SK-N-SH (cell line): ENCODE results near the gene SMAD4. TPM values are rescaled to one million over a fixed set of nuclear protein-coding genes. Genes with fewer than 3 reads are reported as not detected.

Experiments
- CTCF ChIA-PET: fragments of 300-600, 350-600 bp; formaldehyde crosslinking; extraction: SDS; loops from one replicate; lab custom pipeline; 2021; lab: Yijun Ruan, JAX
- POLR2A ChIA-PET: fragments of 350-600 bp; sonication (Branson Sonifier 250); formaldehyde crosslinking; extraction: SDS; loops from one replicate; lab custom pipeline; 2020; ENCODE audit warnings: antibody characterized with exemption, inconsistent platforms; lab: Yijun Ruan, JAX
- DNase-seq: peaks from one replicate; pipeline ENCODE4 v3.0.0; 2012
- H2AFZ ChIP-seq: fragments of 200-600 bp; sonication (generic); 2 replicates; pipeline ENCODE4 v1.8.1; 2016; ENCODE audit warnings: antibody characterized with exemption, mild to moderate bottlenecking, low read depth
- H3F3A ChIP-seq: fragments of 200-600 bp; sonication (generic); replicated peaks from 2 replicates; pipeline ENCODE3; 2016; ENCODE audit warnings: antibody characterized with exemption, mild to moderate bottlenecking; ENCODE audit not compliant: insufficient read depth
- H3K27ac ChIP-seq, 2 experiments: fragments of 200-500 bp in 1 of 2; fragments of 200-600 bp in 1 of 2; sonication (Bioruptor generic) in 1 of 2; sonication (generic), shearing (Covaris generic) in 1 of 2; 2 replicates each; pipeline versions ENCODE4 v1.5.1 to v1.6.1; 2014 to 2016; ENCODE audit warnings: low read depth in 2 of 2, inconsistent platforms in 1 of 2, low read length in 1 of 2, mild to moderate bottlenecking in 1 of 2, mixed read lengths in 1 of 2
- H3K27me3 ChIP-seq: fragments of 200-600 bp; sonication (generic), shearing (Covaris generic); 2 replicates; pipeline ENCODE4 v1.6.1; 2016; ENCODE audit warnings: mixed run types; ENCODE audit not compliant: insufficient read depth
- H3K36me3 ChIP-seq, 2 experiments: fragments of 200-500 bp in 1 of 2; fragments of 200-600 bp in 1 of 2; sonication (Bioruptor generic) in 1 of 2; sonication (generic) in 1 of 2; replicated peaks in 1 of 2; 2 replicates each; pipeline versions ENCODE3 to v1.5.1; 2014 to 2016; ENCODE audit warnings: low read length in 1 of 2, mild to moderate bottlenecking in 1 of 2; ENCODE audit not compliant: insufficient read depth in 2 of 2, control insufficient read depth in 1 of 2
- H3K4me1 ChIP-seq, 2 experiments: fragments of 200-500 bp in 1 of 2; fragments of 200-600 bp in 1 of 2; sonication (Bioruptor generic) in 1 of 2; sonication (generic), shearing (Covaris generic) in 1 of 2; 2 replicates each; pipeline versions ENCODE4 v1.5.1 to v1.6.1; 2014 to 2016; ENCODE audit warnings: low read depth in 1 of 2, low read length in 1 of 2, mixed run types in 1 of 2; ENCODE audit not compliant: insufficient read depth in 2 of 2, control insufficient read depth in 1 of 2
- H3K4me2 ChIP-seq: fragments of 200-600 bp; sonication (generic), shearing (Covaris generic); 2 replicates; pipeline ENCODE4 v1.6.1; 2017; ENCODE audit warnings: mixed run types
- H3K4me3 ChIP-seq, 2 experiments: fragments of 200-500 bp in 1 of 2; fragments of 200-600 bp in 1 of 2; sonication (Bioruptor generic) in 1 of 2; sonication (generic), shearing (Covaris generic) in 1 of 2; 2 replicates each; pipeline versions ENCODE4 v1.5.1 to v1.8.1; 2014 to 2016; ENCODE audit warnings: low read depth in 2 of 2, inconsistent platforms in 1 of 2, low read length in 1 of 2, mild to moderate bottlenecking in 1 of 2, mixed read lengths in 1 of 2, moderate library complexity in 1 of 2
- H3K79me2 ChIP-seq: fragments of 200-600 bp; sonication (generic); 2 replicates; pipeline ENCODE4 v1.8.1; 2017; ENCODE audit warnings: mild to moderate bottlenecking; ENCODE audit not compliant: insufficient read depth
- H3K9ac ChIP-seq: fragments of 200-600 bp; sonication (generic); 2 replicates; pipeline ENCODE4 v1.6.1; 2017; ENCODE audit warnings: mixed run types
- H3K9me2 ChIP-seq: fragments of 200-600 bp; sonication (generic); 2 replicates; pipeline ENCODE4 v1.6.1; 2017; ENCODE audit warnings: mixed run types
- H3K9me3 ChIP-seq: fragments of 200-600 bp; sonication (generic); 2 replicates; pipeline ENCODE4 v1.6.1; 2017; ENCODE audit warnings: mixed run types, mild to moderate bottlenecking, moderate library complexity
- H4K20me1 ChIP-seq: fragments of 200-600 bp; sonication (generic); 2 replicates; pipeline ENCODE4 v1.6.1; 2017; ENCODE audit warnings: mild to moderate bottlenecking, mixed run types; ENCODE audit not compliant: insufficient read depth
- CHD2 ChIP-seq: fragments of 150-350 bp; IDR thresholded peaks from 2 replicates; pipeline ENCODE4 v1.6.1; 2018; ENCODE audit warnings: low read length; ENCODE audit not compliant: partially characterized antibody
- ELF1 ChIP-seq: IDR thresholded peaks from 2 replicates; pipeline ENCODE4 v1.4.0; 2012
- EP300 ChIP-seq, 2 experiments: IDR thresholded peaks; 2 replicates each; pipeline versions ENCODE4 v1.4.0 to v1.6.1; 2012; ENCODE audit warnings: borderline replicate concordance in 1 of 2, low read depth in 1 of 2, low read length in 1 of 2
- FOSL2 ChIP-seq: IDR thresholded peaks from 2 replicates; pipeline ENCODE4 v1.4.0; 2012; ENCODE audit warnings: low read depth, mild to moderate bottlenecking, moderate library complexity, borderline replicate concordance
- FOXM1 ChIP-seq: IDR thresholded peaks from 2 replicates; pipeline ENCODE4 v1.4.0; 2012; ENCODE audit warnings: low read depth, mild to moderate bottlenecking
- GABPA ChIP-seq: IDR thresholded peaks from 2 replicates; pipeline ENCODE4 v1.4.0; 2012; ENCODE audit warnings: low read depth, mild to moderate bottlenecking
- IRF3 ChIP-seq: fragments of 150-350 bp; IDR thresholded peaks from 2 replicates; pipeline ENCODE4 v1.6.1; 2016; ENCODE audit warnings: mild to moderate bottlenecking, low read depth, low read length
- JUND ChIP-seq: IDR thresholded peaks from 2 replicates; pipeline ENCODE4 v1.4.0; 2012
- MEF2A ChIP-seq: IDR thresholded peaks from 2 replicates; pipeline ENCODE4 v1.4.0; 2012; ENCODE audit warnings: low read depth, borderline replicate concordance
- POLR2AphosphoS5 ChIP-seq: IDR thresholded peaks from 2 replicates; pipeline ENCODE4 v1.6.1; 2012; ENCODE audit warnings: low read depth, low read length
- REST ChIP-seq: IDR thresholded peaks from 2 replicates; pipeline ENCODE4 v1.6.1; 2012; ENCODE audit warnings: mild to moderate bottlenecking, low read depth, low read length, moderate library complexity
- RFX5 ChIP-seq: IDR thresholded peaks from 2 replicates; pipeline ENCODE4 v1.6.1; 2012; ENCODE audit warnings: mild to moderate bottlenecking, improper control_type of control experiment, low read length
- RXRA ChIP-seq: IDR thresholded peaks from 2 replicates; pipeline ENCODE4 v1.4.0; 2012; ENCODE audit warnings: low read depth, mild to moderate bottlenecking, borderline replicate concordance
- SMC3 ChIP-seq: IDR thresholded peaks from 2 replicates; pipeline ENCODE4 v1.6.1; 2012; ENCODE audit warnings: low read depth, low read length, improper control_type of control experiment
- TEAD4 ChIP-seq: IDR thresholded peaks from 2 replicates; pipeline ENCODE4 v1.4.0; 2012; ENCODE audit warnings: mild to moderate bottlenecking, borderline replicate concordance; ENCODE audit not compliant: insufficient read depth
- USF1 ChIP-seq: IDR thresholded peaks from 2 replicates; pipeline ENCODE4 v1.4.0; 2012; ENCODE audit warnings: low read depth, borderline replicate concordance
- YY1 ChIP-seq: IDR thresholded peaks from 2 replicates; pipeline ENCODE4 v1.4.0; 2012; ENCODE audit warnings: low read depth, mild to moderate bottlenecking
- WGBS: methylation state at CpG from one replicate; pipeline ENCODE4 v1.1.6; 2017; ENCODE audit warnings: low lambda C conversion rate; 5-methylcytosine and 5-hydroxymethylcytosine counted together
- polyA plus RNA-seq, 3 experiments: library from polyadenylated mRNA; depleted of rRNA; stranded (reverse); fragments of >200 nt; gene quantifications; 2 replicates each; pipeline ENCODE4 v1.2.3, GENCODE V29; 2012

SMAD4 gene
- polyA plus RNA-seq, 1 of the 3 experiments (the other 2 are of a cell fraction), result 43.3 TPM

GRCh38 chr18:50987261-50987660, 42.8 kb upstream of the SMAD4 start:
- WGBS, result 58% methylated on average over 2 of the region's 2 CpGs
- no peak overlapping the region; the same call in 1 of the 2 replicates for H3K9ac ChIP-seq
- peaks cover 3 to 5% of the 10 kb centered on the region in 2 experiments; a peak in 1 of 4 replicates for H3K4me1 ChIP-seq
- H3F3A ChIP-seq, result peaks cover 18% of the 10 kb centered on the region
- H3K9me2 ChIP-seq, result no peaks in the 10 kb centered on the region
- H3K36me3 ChIP-seq, result peaks cover 2 to 3% of the 10 kb centered on the region in 2 experiments
- POLR2A ChIA-PET, result no interaction called here
- H3K79me2 ChIP-seq, result no peaks in the 10 kb centered on the region; the same call in 1 of the 2 replicates
- H2AFZ ChIP-seq, result no peak overlapping the region
- H3K4me3 ChIP-seq, result no peak overlapping the region
- no peaks in the 10 kb centered on the region for H3K27me3 ChIP-seq
- H3K4me2 ChIP-seq, result peak overlapping the region; percentile 51; the same call in 1 of the 2 replicates
- no peak for DNase-seq
- CTCF ChIA-PET, result no interaction called here
- TF ChIP-seq TEAD4, result no peak
- TF ChIP-seq USF1, result no peak
- no peak for TF ChIP-seq YY1
- TF ChIP-seq GABPA, result no peak
- TF ChIP-seq FOXM1, result no peak
- no peak for TF ChIP-seq JUND
- TF ChIP-seq MEF2A, result no peak
- TF ChIP-seq ELF1, result no peak
- no peak for TF ChIP-seq FOSL2
- TF ChIP-seq IRF3, result no peak
- no peak for TF ChIP-seq POLR2AphosphoS5
- TF ChIP-seq CHD2, result no peak
- no peak for TF ChIP-seq RXRA
- no peak for TF ChIP-seq SMC3
- TF ChIP-seq REST, result no peak
- TF ChIP-seq EP300 (IDR thresholded peaks at IDR 0.05; ENCODE audit: borderline replicate concordance in 1 of 2, low read depth in 1 of 2, low read length in 1 of 2), result no peak
- no peak for TF ChIP-seq RFX5
- TF ChIP-seq, all 33 proteins: peak for 0
- Histone ChIP-seq H3K27ac (peak overlapping the region in 1 of 2 experiments; percentile 62; a peak in 2 of 4 replicates), H4K20me1 (0 out of 2 replicates have a peak, but pooled peaks cover 4% of the 10 kb centered on the region), H3K9me3 (no peaks in the 10 kb centered on the region)
